Measurements from ENCODE around the gene XRCC4.
"Not testable (repeated sequence)": the region's sequence is repeated elsewhere in the genome, so short reads cannot be mapped to it uniquely, and the experiment has no call there.

XRCC4 gene

DNA sequence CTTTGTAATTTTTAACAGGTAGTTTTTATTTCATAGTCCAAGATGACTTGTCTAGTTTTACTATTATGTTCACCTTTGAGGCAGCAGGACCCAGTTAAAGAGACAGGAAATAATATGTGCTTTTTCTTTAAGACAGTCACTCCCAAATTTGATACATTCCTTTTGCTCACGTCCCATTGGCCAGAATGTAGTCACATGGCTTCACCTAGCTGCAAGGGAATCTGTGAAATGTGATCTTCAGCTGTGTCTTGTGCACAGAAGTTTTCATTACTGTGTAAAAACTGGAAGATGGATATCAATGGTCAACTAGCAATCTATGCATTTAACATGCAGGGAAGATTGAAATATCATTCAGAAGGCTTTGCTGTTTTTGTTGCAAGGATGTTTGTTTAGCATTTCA is 41.1 kb downstream of the XRCC4 start:
- DNase-seq (ENCODE audit: low spot score) = no peak

DNA sequence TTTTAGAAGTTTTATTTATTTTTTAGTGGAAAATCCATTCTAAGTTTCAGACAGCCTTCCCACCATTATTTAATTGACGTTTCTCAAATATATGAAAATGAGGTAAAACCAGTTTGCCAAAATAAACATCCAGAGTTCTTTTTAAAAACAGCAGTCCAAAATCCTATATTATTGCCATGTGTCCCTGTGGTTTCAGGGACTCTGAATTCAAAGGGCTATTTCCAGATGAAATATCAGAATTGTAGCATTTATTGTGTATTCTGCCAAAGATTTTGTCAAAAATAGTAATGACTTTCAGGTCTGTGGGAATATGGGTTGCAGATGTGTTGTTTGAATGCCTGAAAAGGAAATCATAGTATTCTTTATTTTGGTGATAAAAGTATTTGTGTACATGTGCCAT is 41.6 kb downstream of the XRCC4 start:
- no peak for DNase-seq (ENCODE audit: low spot score)

DNA sequence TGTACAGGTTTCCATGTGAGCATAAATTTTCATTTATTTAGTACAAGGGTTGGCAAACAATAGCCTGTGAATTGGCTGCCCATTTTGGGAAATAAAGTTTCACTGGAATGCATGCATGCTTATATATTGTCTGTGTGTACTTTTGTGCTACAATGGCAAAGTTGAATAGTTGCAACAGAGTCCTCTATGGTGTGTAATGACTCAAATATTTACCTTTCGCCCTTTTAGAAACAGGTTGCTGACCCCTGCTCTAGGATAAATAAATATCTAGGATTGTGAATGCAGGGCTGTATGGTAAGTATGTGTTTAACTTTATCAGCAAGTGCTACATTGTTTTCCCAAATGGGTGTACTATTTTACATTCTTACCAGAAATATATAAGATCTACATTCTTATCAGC is 47.2 kb downstream of the XRCC4 start:
- no peak for DNase-seq (ENCODE audit: low spot score)

DNA sequence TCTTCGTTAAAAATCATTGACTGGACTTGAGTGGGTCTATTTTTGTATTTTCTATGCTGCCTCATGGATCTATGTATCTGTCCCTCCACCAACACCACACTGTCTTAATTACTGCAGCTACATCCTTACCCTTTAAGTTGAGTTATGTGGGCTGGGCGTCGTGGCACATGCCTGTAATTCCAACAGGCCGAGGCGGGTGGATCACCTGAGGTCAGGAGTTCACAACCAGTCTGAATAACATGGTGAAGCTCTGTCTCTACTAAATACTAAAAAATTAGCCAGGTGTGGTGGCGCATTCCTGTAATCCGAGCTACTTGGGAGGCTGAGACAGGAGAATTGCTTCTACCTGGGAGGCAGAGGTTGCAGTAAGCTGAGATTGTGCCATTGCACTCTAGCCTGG is 48.2 kb downstream of the XRCC4 start:
- no peak for DNase-seq (ENCODE audit: low spot score)

DNA sequence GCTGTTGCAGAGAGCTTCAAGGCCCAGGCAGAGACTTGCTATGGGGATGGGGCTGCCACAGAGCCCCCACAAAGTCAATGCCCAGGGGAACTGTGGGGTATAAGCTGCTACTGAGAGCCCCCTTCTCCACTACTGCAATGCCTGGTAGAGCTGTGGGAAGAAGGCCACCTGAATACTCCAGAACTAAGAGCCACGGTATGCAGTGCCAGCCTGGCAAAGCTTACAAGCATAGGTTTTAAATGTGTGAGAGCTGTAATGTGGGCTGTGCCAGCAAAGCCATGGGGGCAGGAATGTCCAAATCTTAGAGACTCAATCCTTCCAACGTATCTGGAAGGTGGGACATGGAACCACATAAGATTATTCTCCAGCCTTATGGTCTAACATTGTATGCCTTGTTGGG is 49.2 kb downstream of the XRCC4 start:
- no peak for DNase-seq (ENCODE audit: low spot score)

DNA sequence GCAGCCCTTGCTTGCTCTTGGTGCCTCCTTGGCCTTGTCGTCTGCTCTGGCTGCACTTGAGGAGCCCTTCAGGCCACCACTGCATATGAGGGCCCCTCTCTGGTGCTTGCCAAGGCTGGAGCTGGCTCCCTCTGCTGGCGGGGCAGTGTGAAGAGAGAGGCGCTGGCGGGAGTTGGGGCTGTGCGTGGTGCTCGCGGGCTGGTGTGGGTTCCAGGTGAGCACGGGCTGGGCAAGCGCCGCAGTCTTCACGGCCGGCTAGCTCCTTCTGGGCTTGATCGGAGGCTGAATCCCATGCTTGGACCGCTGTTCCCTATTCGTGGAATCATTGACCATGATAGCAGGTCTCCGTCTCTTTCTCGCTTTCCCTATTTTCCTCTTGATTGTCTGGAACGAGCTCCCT is 56.5 kb downstream of the XRCC4 start:
- no peak for DNase-seq (ENCODE audit: low spot score)

DNA sequence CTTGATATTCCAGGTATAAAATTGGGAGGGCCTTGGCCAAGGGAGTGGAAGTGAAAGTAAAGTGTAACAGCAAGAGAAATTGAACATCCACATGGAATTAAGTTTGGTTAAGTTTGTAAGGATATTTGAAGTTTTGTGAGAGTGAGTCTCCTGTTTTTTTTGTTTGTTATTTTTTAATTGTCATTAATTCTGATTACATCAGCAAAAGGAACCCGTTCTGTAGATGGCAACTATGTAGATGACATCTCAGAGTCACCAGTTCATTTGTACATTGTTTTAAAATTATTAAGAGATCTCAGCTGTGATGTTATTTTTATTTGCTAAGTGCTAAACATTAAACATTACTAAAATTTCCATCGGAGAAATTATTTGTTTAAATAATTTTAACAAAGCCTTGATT is 65.2 kb downstream of the XRCC4 start:
- DNase-seq (ENCODE audit: low spot score) = no peak

DNA sequence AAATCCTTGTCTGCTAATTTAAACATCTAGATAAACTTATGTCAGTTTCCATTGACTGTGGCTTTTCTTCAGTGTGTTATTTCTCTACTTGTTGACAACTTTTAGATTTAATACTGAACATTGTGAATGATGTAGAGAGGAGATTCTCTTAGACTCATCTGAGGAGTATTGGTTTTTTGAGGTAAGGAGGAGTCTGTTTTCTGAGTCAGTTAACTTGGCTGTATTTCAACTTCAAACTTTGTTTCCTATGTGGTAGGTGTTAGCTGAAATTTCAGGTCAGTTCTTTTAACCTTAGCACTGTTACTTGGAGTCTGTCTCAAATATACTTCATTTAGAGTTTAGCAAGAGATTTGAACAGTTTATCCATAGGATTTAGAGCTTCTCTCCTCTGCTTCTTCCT is 67.9 kb downstream of the XRCC4 start:
- no peak for DNase-seq (ENCODE audit: low spot score)

DNA sequence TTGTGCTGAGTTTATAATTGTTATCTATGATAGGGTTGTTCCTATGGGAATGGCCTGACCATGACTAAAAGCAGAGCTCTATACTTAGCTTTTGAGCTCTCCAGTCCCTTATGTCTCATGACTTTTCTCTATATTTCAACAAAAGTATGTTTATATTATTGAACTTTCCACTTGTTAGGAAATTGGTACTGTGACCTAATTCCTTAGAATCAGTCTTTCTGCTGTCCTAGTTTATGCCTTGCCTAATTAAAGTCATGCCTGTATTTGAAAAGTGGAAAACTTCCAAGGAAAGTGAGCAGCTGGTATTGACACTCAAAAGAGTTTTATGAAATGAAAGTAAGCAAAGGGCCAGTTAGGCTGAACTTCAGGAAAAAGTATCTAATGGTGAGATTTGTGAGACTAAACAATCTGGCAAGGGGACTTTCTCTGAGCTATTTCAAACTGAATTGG is 68.6 kb downstream of the XRCC4 start:
- DNase-seq (ENCODE audit: low spot score) = no peak

DNA sequence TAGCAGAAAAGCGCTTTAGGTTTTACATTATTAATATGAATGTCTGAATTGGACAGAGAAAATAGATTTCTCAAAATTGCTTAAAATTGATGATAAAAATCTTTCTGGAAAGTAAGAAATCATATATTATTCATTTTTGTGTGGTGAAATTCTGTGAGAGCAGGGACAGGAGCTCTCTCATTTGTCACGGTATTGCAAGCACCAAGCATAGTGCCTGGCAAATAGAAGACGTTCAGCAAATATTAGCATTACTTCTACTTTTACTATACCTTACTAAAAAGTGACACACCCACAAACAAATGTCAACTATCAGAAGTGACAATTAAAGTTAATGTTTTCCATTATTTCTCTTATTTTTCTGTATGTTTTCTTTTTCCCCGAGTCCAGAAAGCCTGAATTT is 69.1 kb downstream of the XRCC4 start:
- DNase-seq (ENCODE audit: low spot score) = no peak

DNA sequence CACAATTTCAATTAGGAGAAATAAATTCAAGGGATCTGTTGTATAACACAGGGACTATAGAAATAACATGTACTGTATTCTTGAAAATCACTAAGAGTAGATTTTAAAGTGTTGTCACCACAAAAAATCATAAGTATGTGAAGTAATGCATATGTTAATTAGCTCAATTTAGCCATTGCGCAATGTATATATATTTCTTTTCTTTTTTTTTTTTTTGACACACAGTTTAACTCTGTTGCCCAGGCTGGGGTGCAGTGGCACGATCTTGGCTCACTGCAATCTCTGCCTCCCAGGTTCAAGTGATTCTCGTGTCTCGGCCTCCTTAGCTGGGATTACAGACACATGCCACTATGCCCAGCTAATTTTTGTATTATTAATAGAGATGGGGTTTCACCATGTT is 70.2 kb downstream of the XRCC4 start:
- no peak for DNase-seq (ENCODE audit: low spot score)

DNA sequence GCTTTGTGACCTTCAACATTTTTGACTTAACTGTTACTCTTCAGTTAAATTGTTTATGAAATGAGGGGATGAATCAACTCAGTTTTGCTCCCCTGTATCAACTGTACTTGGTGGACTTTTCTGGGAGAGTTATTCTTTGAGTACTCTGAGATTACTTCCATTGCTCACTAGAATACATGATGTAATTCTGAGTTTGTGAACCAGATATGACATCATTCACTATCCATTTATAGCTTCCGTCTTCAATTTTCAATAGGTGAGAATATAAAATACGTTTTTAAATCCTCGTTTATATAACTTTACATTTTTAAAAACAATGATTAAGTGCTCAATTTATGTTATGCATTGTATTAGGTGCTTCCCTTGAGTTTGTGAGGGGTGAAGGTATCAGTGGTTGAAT is 71.0 kb downstream of the XRCC4 start:
- no peak for DNase-seq (ENCODE audit: low spot score)

DNA sequence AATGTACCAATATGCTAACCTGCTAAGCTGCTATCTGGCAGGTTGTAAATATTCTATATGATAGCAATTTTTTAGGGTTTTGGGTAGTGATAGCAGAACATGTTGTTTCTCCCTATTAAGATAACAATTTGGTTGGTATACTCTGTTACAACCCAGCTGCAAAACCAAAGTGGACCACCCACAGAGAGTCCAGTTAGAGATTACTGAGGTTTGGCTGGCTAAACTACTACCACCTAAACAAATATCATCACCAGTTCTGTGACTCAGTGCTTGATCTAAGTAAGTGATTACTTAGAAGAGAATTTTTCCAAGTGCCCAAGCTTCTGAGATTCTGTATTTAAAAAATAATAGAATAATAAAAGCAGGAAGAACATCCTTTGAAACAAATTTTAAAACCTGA is 72.3 kb downstream of the XRCC4 start:
- no peak for DNase-seq (ENCODE audit: low spot score)

DNA sequence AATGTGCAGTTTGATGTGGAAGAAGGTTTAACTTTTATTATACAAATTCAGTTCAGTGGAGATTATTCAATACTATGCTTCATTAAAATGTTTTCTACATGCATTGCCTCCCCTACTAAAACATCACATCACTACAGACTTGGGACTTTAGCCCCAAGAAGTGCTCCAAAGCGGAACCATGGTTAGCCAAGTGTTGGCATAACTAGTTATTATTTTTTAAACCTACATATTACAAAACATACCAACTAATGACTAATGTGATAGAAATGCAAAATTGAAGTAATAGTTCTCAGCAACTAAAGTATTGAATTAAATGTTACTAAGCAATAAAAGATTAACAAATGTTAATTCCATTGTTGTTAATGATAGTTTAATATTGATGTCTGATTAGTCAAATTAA is 74.5 kb downstream of the XRCC4 start:
- DNase-seq (ENCODE audit: low spot score) = no peak

DNA sequence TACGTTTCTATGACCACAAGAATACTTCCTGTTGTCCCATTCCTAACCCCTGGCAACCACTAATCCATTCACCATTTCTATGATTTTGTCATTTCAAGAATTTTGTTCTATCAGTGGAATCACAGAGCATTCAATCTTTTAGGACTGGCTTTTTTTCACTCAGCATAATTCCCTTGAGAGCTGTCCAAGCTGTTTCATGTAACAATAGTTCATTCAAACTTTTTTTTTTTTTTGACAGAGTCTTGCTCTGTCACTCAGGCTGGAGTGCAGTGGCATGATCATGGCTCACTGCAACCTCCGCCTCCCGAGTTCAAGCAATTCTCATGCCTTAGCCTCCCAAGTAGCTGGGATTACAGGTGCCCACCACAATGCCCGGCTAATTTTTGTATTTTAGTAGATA is 75.6 kb downstream of the XRCC4 start:
- not testable (repeated sequence) for DNase-seq (ENCODE audit: low spot score)

DNA sequence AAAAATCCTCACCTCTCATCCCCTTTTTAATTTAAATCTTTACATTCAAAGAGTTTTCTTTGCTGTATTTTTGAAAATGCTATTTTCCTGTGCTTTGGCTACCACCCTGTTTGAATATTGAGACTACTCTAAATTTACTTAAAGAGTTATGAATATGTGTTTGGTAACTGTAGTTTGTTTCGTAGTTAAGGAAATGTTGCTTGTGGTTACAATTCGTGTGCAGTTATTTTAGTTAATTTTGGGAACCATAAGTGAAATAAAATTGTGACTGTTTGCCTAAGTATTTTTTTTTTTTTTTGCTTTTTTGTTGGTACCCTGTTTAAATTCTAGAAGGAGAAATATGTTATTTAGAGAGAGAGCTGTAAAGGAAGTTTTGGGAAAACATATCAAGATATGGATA is 78.7 kb downstream of the XRCC4 start:
- DNase-seq (ENCODE audit: low spot score) = no peak

DNA sequence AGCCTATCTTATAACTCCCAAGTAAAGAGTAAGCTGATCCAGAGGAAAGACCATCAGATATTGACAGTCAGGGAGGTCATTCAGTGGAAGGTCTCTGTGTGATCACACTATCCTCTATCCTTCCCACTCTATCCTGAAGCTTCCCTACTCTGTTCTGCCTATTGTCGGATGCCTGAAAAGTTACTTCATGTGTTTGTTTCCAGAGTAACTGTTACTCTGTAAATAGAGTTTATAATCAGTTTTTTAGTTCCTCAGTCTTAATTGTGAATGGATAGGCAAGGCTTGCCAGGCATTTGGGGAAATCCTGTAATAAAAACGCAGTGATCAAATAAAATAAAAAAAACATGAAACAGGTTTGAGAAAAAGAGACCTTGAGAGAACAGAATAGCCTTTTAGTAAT is 79.8 kb downstream of the XRCC4 start:
- DNase-seq (ENCODE audit: low spot score) = no peak

DNA sequence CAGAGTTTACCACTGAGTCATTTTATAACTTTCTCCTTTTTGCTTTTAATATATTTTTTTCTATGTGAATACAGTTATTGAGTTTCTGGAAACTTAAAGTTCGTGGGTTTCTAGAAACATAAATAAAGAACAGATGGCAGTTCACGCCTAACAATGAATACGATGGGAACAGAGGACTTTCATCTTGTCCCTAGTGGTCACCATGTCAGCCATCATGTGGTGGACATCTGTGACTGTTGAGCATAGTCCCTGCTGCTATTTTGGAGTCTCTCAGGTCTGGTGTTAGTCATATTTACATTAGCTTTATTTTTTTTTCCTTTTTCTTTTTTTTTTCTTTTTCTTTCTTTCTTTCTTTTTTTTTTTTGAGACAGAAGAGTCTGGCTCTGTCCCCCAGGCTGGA is 85.3 kb downstream of the XRCC4 start:
- DNase-seq (ENCODE audit: low spot score) = no peak

DNA sequence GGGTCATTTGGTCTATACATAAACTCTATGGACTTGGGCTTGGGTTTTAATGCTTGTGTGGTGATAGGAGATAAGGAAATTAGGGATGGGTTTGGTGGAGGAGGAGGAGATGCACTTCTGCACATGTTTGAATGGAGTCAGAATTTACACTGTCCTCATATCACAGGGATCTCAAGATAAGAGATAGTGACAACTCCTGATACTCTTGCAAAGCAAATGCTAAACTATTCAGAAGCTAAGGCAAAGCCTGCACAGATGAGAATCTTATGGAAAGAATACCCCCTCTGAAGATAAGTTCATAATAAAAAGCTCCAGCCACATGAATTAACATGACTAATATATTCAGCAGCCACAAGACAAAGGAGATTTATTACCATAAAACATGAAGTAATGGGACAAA is 90.2 kb downstream of the XRCC4 start:
- DNase-seq (ENCODE audit: low spot score) = no peak

DNA sequence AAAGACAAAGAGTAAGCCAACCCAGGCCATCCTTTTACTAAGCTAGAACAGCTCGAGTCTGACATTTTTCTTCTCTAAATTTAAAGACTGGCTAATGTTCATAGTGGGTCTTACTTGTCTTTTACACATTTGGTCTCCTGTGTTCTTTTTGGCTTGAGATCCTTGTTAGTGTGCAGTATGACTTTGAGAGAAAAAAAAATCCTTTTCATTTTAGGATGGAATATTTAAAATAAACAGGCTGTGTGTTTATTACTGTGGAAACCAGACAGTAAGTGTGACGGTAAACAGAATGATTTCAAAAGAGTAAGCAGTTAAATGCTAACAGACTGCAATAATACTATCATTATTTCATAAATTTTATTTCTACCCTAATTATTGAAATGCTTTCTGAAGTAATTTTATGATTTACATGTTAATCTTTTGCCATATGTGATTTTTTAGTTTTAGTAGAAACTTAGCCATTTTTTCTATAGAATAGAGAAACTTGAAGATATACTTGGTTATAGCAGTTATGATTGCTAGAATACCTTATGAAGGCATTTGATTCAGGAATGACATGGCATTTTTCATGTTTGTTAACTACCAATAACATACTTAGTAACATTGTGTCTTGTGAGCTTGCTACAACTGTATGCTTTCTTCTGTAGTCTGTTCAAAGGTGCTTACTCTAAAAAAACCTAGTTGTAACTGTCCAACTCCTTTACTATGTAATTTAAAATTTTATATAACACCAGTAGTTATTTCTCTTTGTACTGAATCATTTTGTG is 92.4 kb downstream of the XRCC4 start:
- no peak for DNase-seq (ENCODE audit: low spot score)

DNA sequence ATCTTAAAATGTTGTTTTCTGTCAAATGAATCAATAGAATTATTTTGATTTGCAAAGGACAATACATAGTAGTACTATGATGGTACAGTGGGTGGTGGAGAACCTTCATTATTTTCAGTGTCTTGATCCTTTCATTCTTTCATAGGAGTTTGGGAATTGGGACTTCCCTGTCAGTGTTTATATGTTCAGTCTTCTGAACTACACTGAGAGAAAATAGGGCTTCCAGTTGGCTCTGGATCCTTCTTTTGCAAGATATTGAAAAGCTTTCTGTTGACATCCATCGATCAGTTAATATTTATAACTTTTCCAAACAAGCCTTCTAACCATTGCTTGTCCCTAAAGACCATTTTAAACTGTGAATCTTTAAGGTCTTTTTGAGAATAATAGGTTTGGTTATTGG is 94.7 kb downstream of the XRCC4 start:
- DNase-seq (ENCODE audit: low spot score) = no peak

DNA sequence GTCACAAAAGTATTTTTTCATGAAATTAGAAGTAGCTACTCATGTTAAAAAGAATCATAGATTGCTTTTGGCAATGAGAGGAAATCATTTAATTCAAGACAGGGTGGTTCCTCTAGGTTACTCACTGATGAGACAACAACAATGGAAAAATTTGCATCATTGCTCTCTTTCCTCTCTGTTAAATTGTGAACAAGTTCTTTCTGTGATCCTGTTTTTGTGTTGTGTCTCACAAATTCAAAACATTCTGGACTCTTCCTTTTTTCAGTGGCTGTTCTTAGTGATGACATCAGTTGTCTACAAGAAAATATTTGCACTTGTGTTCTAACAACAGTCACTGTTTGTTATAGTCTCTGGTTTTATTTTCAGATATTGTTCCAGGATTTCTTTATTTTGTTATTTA is 95.3 kb downstream of the XRCC4 start:
- DNase-seq (ENCODE audit: low spot score) = no peak

DNA sequence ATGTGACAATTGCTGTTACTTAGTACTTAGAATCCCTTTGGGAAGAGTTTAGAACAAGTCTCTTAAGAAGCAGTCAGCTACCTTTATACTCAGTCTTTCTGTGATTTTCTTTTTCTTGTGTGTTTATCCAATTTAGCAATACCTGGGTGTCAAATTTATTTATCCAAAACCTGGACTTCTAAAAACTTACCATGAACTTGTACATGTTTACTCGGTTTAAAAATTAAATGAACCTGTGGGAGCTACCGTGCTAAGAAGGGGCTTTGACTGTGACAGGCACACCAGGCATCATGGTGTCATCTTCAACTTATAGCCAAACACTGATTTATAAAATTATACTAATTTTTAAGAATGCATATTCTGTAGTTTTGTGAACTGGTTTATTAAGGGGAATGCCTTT is 96.5 kb downstream of the XRCC4 start:
- DNase-seq (ENCODE audit: low spot score) = no peak

DNA sequence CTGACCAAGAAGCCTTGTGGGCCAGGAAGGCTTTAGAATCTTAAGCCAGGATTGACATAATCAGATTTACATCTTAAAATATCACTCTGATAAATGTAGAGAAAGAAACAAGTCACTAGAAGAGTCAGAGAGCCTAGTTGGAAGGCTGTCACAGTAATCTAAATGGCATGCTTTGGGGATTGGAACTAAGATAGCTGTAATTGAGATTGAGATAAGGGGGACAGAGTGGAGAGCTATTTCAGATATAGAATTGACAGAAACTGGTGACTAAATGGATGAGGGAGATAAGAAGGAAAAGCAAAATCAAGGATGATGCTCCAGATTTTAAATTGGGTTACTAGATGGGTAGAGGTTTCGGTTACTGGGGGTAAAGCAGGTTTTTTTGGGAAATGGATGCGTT is 100.5 kb downstream of the XRCC4 start:
- no peak for DNase-seq (ENCODE audit: low spot score)

DNA sequence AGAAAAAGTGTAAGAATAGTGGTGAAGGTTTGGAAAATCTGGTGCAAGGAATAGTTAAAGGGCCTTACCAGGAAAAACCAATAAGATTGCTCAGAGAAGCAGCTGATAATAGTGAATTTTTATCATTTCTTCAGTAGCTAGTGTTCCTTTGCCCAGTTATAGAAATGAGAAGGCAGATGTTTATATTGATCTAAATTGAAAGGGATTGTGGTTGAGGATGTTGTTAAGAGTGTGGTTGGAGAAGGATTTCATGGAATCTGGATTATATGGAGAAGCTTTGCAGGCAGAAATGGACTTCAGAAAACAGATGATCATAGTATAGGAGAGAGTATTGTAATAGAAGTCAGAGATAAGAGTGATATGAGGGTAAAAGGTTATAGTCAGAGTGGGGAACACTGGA is 102.6 kb downstream of the XRCC4 start:
- DNase-seq (ENCODE audit: low spot score) = no peak
